AG10803 (cell line): Measurements from ENCODE around the gene VCL.
"Not testable (repeated sequence)": the region's sequence is repeated elsewhere in the genome, so short reads cannot be mapped to it uniquely, and the experiment has no call there.

Experiments used
- DNase-seq: peaks from one replicate; pipeline ENCODE4 v3.0.0; 2010; ENCODE audit warnings: low read depth
- H3K4me3 ChIP-seq: 2 replicates; pipeline ENCODE4 v1.5.1; 2011; ENCODE audit warnings: mild to moderate bottlenecking, low read length, control low read depth
- TF ChIP-seq, protein P1 (sequence below): conservative IDR thresholded peaks from 2 replicates; pipeline ENCODE4 v1.5.1; 2011; ENCODE audit warnings: mild to moderate bottlenecking, low read length, control low read depth, inconsistent platforms

The VCL gene

GRCh38 chr10:74024600-74024999 is 26.7 kb downstream of the VCL start:
- no peak for DNase-seq
- TF ChIP-seq, protein P1, sequence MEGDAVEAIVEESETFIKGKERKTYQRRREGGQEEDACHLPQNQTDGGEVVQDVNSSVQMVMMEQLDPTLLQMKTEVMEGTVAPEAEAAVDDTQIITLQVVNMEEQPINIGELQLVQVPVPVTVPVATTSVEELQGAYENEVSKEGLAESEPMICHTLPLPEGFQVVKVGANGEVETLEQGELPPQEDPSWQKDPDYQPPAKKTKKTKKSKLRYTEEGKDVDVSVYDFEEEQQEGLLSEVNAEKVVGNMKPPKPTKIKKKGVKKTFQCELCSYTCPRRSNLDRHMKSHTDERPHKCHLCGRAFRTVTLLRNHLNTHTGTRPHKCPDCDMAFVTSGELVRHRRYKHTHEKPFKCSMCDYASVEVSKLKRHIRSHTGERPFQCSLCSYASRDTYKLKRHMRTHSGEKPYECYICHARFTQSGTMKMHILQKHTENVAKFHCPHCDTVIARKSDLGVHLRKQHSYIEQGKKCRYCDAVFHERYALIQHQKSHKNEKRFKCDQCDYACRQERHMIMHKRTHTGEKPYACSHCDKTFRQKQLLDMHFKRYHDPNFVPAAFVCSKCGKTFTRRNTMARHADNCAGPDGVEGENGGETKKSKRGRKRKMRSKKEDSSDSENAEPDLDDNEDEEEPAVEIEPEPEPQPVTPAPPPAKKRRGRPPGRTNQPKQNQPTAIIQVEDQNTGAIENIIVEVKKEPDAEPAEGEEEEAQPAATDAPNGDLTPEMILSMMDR = no peak
- no peak overlapping the region for H3K4me3 ChIP-seq

DNA sequence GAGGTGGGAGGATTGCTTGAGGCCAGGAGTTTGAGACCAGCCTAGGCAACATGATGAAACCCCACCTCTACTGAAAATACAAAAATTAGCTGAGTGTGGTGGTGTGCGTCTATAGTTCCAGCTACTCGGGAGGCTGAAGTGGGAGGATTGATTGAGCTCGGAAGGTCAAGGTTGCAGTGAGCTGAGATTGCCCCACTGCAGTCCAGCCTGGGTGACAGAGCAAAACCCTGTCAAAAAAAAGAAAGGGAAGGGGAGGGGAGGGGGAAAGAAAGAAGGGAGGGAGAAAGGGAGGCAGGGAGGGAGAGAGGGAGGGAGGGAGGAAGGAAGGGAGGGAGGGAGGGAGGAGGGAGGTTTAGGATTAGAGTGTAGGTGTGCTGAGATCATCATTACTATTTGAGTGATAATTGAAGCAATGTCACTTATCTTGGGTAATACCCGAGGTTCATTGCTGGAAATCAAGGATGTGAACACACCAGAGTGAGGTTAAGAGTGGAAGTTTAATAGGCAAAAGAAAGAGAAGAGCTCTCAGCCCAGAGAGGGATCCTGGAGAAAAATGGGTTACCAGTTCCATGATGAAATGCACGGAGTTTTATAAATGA is 27.6 kb downstream of the VCL start:
- DNase-seq = no peak
- TF ChIP-seq, protein P1 = no peak
- H3K4me3 ChIP-seq = no peak overlapping the region

GRCh38 chr10:74026428-74027015 is 28.6 kb downstream of the VCL start:
- TF ChIP-seq, protein P1 = no peak
- DNase-seq = no peak
- no peak overlapping the region for H3K4me3 ChIP-seq

DNA sequence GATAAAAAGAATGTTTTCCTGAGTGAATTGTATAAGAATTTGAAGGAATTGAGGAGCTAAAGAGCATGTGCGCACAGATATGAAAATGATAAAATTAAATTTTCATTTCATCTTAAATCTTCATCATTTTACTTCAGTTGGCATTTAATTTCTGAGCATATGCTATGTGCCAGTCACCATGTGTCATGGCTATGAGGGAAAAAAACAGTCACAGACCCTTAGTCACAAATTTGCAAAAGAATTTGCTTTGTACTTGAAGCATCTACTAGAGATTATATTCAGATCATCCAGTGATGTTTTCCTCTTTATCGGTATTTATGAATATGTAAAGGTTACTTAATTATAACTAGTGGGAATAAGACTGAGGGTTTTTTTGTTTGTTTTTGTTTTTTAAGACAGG is 29.8 kb downstream of the VCL start:
- no peak for DNase-seq
- no peak overlapping the region for H3K4me3 ChIP-seq
- TF ChIP-seq, protein P1 = no peak

GRCh38 chr10:74029943-74030342 is 32.0 kb downstream of the VCL start:
- H3K4me3 ChIP-seq = no peak overlapping the region
- TF ChIP-seq, protein P1 = no peak
- DNase-seq = no peak

DNA sequence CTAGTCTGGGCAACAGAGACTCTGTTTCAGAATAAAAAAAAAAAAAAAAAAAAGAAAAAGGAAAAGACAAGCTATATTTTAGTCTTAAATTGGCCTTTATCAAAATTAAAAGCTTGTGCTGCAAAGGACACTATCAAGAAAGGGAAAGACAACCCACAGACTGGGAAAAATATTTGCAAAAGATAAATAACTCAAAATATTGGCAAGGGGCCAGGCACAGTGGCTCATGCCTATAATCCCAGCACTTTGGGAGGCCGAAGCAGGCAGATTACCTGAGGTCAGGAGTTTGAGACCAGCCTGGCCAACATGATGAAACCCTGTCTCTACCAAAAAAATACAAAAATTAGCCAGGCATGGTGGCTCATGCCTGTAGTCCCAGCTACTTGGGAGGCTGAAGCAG is 34.3 kb downstream of the VCL start:
- not testable (repeated sequence) for DNase-seq, H3K4me3 ChIP-seq

- no peak for DNase-seq
- H3K4me3 ChIP-seq = no peak overlapping the region
- TF ChIP-seq, protein P1 = no peak
Observed at GRCh38 chr10:74032900-74033655, 35.2 kb downstream of the VCL start.
